GM12878 (cell line): ENCODE measurements around the gene ASGR1. TPM values are rescaled to one million over a fixed set of nuclear protein-coding genes. Genes with fewer than 3 reads are reported as not detected.

ENCODE experiments used
- ATAC-seq: fragments of 200-7000 bp; cut with Tn5 transposase; 3 replicates; pipeline ENCODE4 v1.9.1; 2020; ENCODE audit warnings: mild to moderate bottlenecking, moderate library complexity
- BruUV-seq: library from RNA; stranded (reverse); fragments of 400-500 nt; replicated peaks from 2 replicates; lab custom pipeline; 2021; lab: Mats Ljungman, UMichigan
- CTCF ChIA-PET: fragments of 300-600 bp; sonication (Branson Sonifier 250); formaldehyde crosslinking; extraction: SDS; loops from one replicate; lab custom pipeline; 2021; ENCODE audit warnings: inconsistent platforms; lab: Yijun Ruan, JAX
- POLR2A ChIA-PET: fragments of 350-600 bp; formaldehyde crosslinking; extraction: SDS; loops from one replicate; lab custom pipeline; 2021; ENCODE audit warnings: inconsistent platforms; lab: Charles Lee
- RAD21 ChIA-PET: fragments of 300-600 bp; sonication (Branson Sonifier 250); formaldehyde crosslinking; loops from one replicate; lab custom pipeline; 2023; ENCODE audit warnings: antibody characterized with exemption; ENCODE audit not compliant: unreplicated experiment; lab: Charles Lee
- SMC1A ChIA-PET: fragments of 300-600 bp; sonication (Branson Sonifier 250); formaldehyde crosslinking; loops from one replicate; lab custom pipeline; 2023; ENCODE audit not compliant: unreplicated experiment, uncharacterized antibody; lab: Charles Lee
- DNase-seq: peaks from one replicate; pipeline ENCODE4 v3.0.0-alpha.2; 2011; ENCODE audit warnings: low read depth, low spot score
- FAIRE-seq: peaks from 3 replicates; lab custom pipeline; 2011; peaks lifted over from hg19 to GRCh38; lab: Jason Lieb, UNC
- H2AFZ ChIP-seq: 2 replicates; pipeline ENCODE4 v1.6.0; 2011; ENCODE audit warnings: low read depth, low read length, control low read depth; ENCODE audit not compliant: control insufficient read depth
- H3K27ac ChIP-seq: 2 replicates; pipeline ENCODE4 v1.5.1; 2011; ENCODE audit warnings: control low read depth; ENCODE audit not compliant: control insufficient read depth, insufficient read depth
- H3K27me3 ChIP-seq, 2 experiments: replicated peaks in 1 of 2; 2 replicates each; pipeline versions ENCODE4 v1.6.0 to v1.6.1; 2011; ENCODE audit warnings: low read length in 1 of 2; ENCODE audit not compliant: control insufficient read depth in 2 of 2, insufficient read depth in 2 of 2
- H3K36me3 ChIP-seq, 2 experiments: 2 replicates each; pipeline ENCODE4 v1.5.1; 2011; ENCODE audit warnings: low read length in 1 of 2; ENCODE audit not compliant: control insufficient read depth in 2 of 2, insufficient read depth in 2 of 2
- H3K4me1 ChIP-seq: 2 replicates; pipeline ENCODE4 v1.6.1; 2011; ENCODE audit warnings: mild to moderate bottlenecking, low read length, moderate library complexity, mixed read lengths; ENCODE audit not compliant: control insufficient read depth, insufficient read depth
- H3K4me2 ChIP-seq: 2 replicates; pipeline ENCODE4 v1.6.0; 2011; ENCODE audit warnings: control low read depth; ENCODE audit not compliant: control insufficient read depth, insufficient read depth
- H3K4me3 ChIP-seq: fragments of 200-600 bp; sonication (generic); 2 replicates; pipeline ENCODE4 v1.5.1; 2016
- H3K79me2 ChIP-seq: 2 replicates; pipeline ENCODE4 v1.6.0; 2011; ENCODE audit warnings: low read length; ENCODE audit not compliant: control insufficient read depth, insufficient read depth
- H3K9ac ChIP-seq: 2 replicates; pipeline ENCODE4 v1.8.0; 2011; ENCODE audit warnings: low read length, control low read depth, mixed read lengths; ENCODE audit not compliant: control insufficient read depth, insufficient read depth
- H3K9me3 ChIP-seq: replicated peaks from 3 replicates; pipeline ENCODE4 v1.5.1; 2011; ENCODE audit warnings: mild to moderate bottlenecking, low read length; ENCODE audit not compliant: control insufficient read depth, insufficient read depth
- H4K20me1 ChIP-seq: 2 replicates; pipeline ENCODE4 v1.6.0; 2011; ENCODE audit not compliant: control insufficient read depth, insufficient read depth
- ATF7 ChIP-seq: fragments of 450-650 bp; IDR thresholded peaks from 2 replicates; pipeline ENCODE4 v1.6.1; 2016; ENCODE audit warnings: low read depth, mild to moderate bottlenecking
- EP300 ChIP-seq, 2 experiments: fragments of 150-350 bp in 1 of 2; IDR thresholded peaks; 2 replicates each; pipeline ENCODE4 v1.6.1; 2011 to 2012; ENCODE audit warnings: low read depth in 2 of 2, low read length in 2 of 2, borderline replicate concordance in 1 of 2, improper control_type of control experiment in 1 of 2, inconsistent platforms in 1 of 2; ENCODE audit not compliant: control insufficient read depth in 1 of 2
- ETV6 ChIP-seq, 2 experiments: fragments of 450-650 bp in 1 of 2; IDR thresholded peaks in 1 of 2; conservative IDR thresholded peaks in 1 of 2; 2 replicates each; pipeline ENCODE4 v1.6.1; 2014; ENCODE audit warnings: antibody characterized with exemption in 1 of 2, borderline replicate concordance in 1 of 2, low read depth in 1 of 2, mild to moderate bottlenecking in 1 of 2, moderate library complexity in 1 of 2
- IKZF2 ChIP-seq, 2 experiments: fragments of 450-650 bp; IDR thresholded peaks; 2 replicates each; pipeline ENCODE4 v1.6.1; 2017; ENCODE audit warnings: mild to moderate bottlenecking in 2 of 2, moderate library complexity in 2 of 2
- JUNB ChIP-seq: IDR thresholded peaks from 2 replicates; pipeline ENCODE4 v1.6.1; 2016; ENCODE audit warnings: antibody characterized with exemption, mild to moderate bottlenecking
- MTA2 ChIP-seq: fragments of 450-650 bp; IDR thresholded peaks from 2 replicates; pipeline ENCODE4 v1.6.1; 2016; ENCODE audit warnings: low read depth, mild to moderate bottlenecking, moderate library complexity
- MXI1 ChIP-seq: fragments of 150-350 bp; IDR thresholded peaks from 2 replicates; pipeline ENCODE4 v1.6.1; 2011; ENCODE audit warnings: low read depth, mild to moderate bottlenecking, inconsistent platforms, low read length, improper control_type of control experiment
- RCOR1 ChIP-seq: conservative IDR thresholded peaks from 2 replicates; pipeline ENCODE4 v1.6.1; 2012; ENCODE audit warnings: low read depth, low read length, improper control_type of control experiment
- SMARCA5 ChIP-seq: fragments of 450-650 bp; IDR thresholded peaks from 2 replicates; pipeline ENCODE4 v1.6.1; 2017; ENCODE audit warnings: mild to moderate bottlenecking
- SRF ChIP-seq, 2 experiments: IDR thresholded peaks; 2 replicates each; pipeline ENCODE4 v1.6.1; 2011; ENCODE audit warnings: low read depth in 2 of 2, low read length in 2 of 2, mild to moderate bottlenecking in 1 of 2, moderate library complexity in 1 of 2
- WGBS: methylation state at CpG from one replicate; pipeline ENCODE4 v1.1.6; 2016; ENCODE audit warnings: low lambda C conversion rate; ENCODE audit not compliant: insufficient replicate concordance, insufficient coverage; ENCODE audit errors: missing lambda C conversion rate; 5-methylcytosine and 5-hydroxymethylcytosine counted together
- in situ Hi-C: fragments of 300-500 bp; cut with MboI; formaldehyde crosslinking; loops from 9 replicates; pipeline ENCODE4 v1.14.3; 2018; ENCODE audit warnings: mixed read lengths
- intact Hi-C: fragments of 100-400 bp; cut with micrococcal nuclease; formaldehyde crosslinking; loops from one replicate; pipeline ENCODE4 v1.14.2; 2022; ENCODE audit not compliant: unreplicated experiment
- polyA plus RNA-seq, 11 experiments: library from polyadenylated mRNA; depleted of rRNA in 4 of 11; unstranded in 6 of 11; stranded (reverse) in 5 of 11; fragments of >200 nt; fragmentation: Nextera tagmentation in 4 of 11; fragmentation: Illumina TruSeq in 1 of 11; extraction: Ambion mirVana in 4 of 11; extraction: Trizol in 1 of 11; gene quantifications; 1 replicate in 1 of 11; 2 replicates in 10 of 11; pipeline versions ENCODE4 v1.2.1 to v1.2.3, GENCODE V29; 2011 to 2016; ENCODE audit warnings: inconsistent platforms in 2 of 11, missing spikeins in 2 of 11, low read depth in 1 of 11
- total RNA-seq, 4 experiments: library from RNA; depleted of rRNA in 3 of 4; stranded (reverse); fragments of >200 nt in 3 of 4; fragmentation: Illumina TruSeq in 1 of 4; extraction: Trizol in 1 of 4; gene quantifications; 2 replicates each; pipeline versions ENCODE4 v1.2.1 to v1.2.3, GENCODE V29; 2013 to 2021
- TF ChIP-seq, protein P1 (sequence below): IDR thresholded peaks from 2 replicates; pipeline ENCODE4 v1.6.1; 2012; ENCODE audit warnings: improper control_type of control experiment, low read depth, low read length; ENCODE audit not compliant: insufficient replicate concordance
- TF ChIP-seq, protein P2 (sequence below): fragments of 450-650 bp; conservative IDR thresholded peaks from 2 replicates; pipeline ENCODE4 v1.6.1; 2017; ENCODE audit warnings: mild to moderate bottlenecking, moderate library complexity
- TF ChIP-seq, protein P3 (sequence below): IDR thresholded peaks from 2 replicates; pipeline ENCODE4 v1.6.1; 2012; ENCODE audit warnings: low read depth, low read length, improper control_type of control experiment

ASGR1 gene
- total and polyA plus RNA-seq, 10 of the 15 experiments (the other 5 are each of a cell fraction or from before 2014, with no cell fraction given) = 0.06 to 0.34 (median 0.14) TPM; not detected in 6

GRCh38 chr17:7132511-7133094, 46.6 kb downstream of the ASGR1 start:
- Histone ChIP-seq H3K9ac (peak overlapping the region; percentile 78), H3K4me1 (peaks cover 27% of the 10 kb centered on the region), H3K27ac (peak overlapping the region; percentile 99), H3K4me3 (no peak overlapping the region), H3K36me3 (no peaks in the 10 kb centered on the region), H4K20me1 (no peaks in the 10 kb centered on the region), H3K27me3 (no peaks in the 10 kb centered on the region), H3K4me2 (peak overlapping the region; percentile 81), H3K9me3 (no peaks in the 10 kb centered on the region), H3K79me2 (no peaks in the 10 kb centered on the region), H2AFZ (peak overlapping the region; percentile 71)
- in situ Hi-C loops (no loop called here), intact Hi-C loops (loop anchor here (2.0 kb wide), 1 partner anchor 38 kb away; no protein-coding TSS in a partner anchor)
- FAIRE-seq = peak; percentile 85
- BruUV-seq = TSS peak; percentile 91
- under 1% methylated on average over 7 of the region's 7 CpGs for WGBS
- DNase-seq = peak; percentile 84
- peak; percentile 92 for ATAC-seq
- POLR2A ChIA-PET = interaction anchor here (0.6 to 4.3 kb wide), 24 partner anchors 10 to 491 kb away, joined by 3 to 35 read pairs (median 4); partner anchors contain the start of genes SLC16A11, SLC16A13 and SLC35G6
- RAD21 ChIA-PET = interaction anchor here (0.6 to 9.9 kb wide), 18 partner anchors 9 to 400 kb away, joined by 3 to 269 read pairs (median 4); partner anchors contain the start of genes ACADVL, ASGR2, BCL6B and DLG4
- CTCF ChIA-PET = interaction anchor here (0.7 to 12.7 kb wide), 19 partner anchors 11 to 120 kb away, joined by 3 to 590 read pairs (median 4); partner anchors contain the start of genes RNASEK, SLC16A11 and SLC16A13
- SMC1A ChIA-PET = interaction anchor here (0.6 to 11.2 kb wide), 16 partner anchors 9 to 554 kb away, joined by 3 to 356 read pairs (median 3); partner anchors contain the start of genes GPS2 and SLC16A11
- TF ChIP-seq, protein P1, sequence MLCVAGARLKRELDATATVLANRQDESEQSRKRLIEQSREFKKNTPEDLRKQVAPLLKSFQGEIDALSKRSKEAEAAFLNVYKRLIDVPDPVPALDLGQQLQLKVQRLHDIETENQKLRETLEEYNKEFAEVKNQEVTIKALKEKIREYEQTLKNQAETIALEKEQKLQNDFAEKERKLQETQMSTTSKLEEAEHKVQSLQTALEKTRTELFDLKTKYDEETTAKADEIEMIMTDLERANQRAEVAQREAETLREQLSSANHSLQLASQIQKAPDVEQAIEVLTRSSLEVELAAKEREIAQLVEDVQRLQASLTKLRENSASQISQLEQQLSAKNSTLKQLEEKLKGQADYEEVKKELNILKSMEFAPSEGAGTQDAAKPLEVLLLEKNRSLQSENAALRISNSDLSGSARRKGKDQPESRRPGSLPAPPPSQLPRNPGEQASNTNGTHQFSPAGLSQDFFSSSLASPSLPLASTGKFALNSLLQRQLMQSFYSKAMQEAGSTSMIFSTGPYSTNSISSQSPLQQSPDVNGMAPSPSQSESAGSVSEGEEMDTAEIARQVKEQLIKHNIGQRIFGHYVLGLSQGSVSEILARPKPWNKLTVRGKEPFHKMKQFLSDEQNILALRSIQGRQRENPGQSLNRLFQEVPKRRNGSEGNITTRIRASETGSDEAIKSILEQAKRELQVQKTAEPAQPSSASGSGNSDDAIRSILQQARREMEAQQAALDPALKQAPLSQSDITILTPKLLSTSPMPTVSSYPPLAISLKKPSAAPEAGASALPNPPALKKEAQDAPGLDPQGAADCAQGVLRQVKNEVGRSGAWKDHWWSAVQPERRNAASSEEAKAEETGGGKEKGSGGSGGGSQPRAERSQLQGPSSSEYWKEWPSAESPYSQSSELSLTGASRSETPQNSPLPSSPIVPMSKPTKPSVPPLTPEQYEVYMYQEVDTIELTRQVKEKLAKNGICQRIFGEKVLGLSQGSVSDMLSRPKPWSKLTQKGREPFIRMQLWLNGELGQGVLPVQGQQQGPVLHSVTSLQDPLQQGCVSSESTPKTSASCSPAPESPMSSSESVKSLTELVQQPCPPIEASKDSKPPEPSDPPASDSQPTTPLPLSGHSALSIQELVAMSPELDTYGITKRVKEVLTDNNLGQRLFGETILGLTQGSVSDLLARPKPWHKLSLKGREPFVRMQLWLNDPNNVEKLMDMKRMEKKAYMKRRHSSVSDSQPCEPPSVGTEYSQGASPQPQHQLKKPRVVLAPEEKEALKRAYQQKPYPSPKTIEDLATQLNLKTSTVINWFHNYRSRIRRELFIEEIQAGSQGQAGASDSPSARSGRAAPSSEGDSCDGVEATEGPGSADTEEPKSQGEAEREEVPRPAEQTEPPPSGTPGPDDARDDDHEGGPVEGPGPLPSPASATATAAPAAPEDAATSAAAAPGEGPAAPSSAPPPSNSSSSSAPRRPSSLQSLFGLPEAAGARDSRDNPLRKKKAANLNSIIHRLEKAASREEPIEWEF = peak; percentile 38
- TF ChIP-seq, protein P2, sequence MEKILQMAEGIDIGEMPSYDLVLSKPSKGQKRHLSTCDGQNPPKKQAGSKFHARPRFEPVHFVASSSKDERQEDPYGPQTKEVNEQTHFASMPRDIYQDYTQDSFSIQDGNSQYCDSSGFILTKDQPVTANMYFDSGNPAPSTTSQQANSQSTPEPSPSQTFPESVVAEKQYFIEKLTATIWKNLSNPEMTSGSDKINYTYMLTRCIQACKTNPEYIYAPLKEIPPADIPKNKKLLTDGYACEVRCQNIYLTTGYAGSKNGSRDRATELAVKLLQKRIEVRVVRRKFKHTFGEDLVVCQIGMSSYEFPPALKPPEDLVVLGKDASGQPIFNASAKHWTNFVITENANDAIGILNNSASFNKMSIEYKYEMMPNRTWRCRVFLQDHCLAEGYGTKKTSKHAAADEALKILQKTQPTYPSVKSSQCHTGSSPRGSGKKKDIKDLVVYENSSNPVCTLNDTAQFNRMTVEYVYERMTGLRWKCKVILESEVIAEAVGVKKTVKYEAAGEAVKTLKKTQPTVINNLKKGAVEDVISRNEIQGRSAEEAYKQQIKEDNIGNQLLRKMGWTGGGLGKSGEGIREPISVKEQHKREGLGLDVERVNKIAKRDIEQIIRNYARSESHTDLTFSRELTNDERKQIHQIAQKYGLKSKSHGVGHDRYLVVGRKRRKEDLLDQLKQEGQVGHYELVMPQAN = no peak
- TF ChIP-seq ATF7 (peak; percentile 58; the same call in 1 of the 2 replicates), IKZF2 (IDR thresholded peaks at IDR 0.05) (peak; percentile 14 to 34; a peak in 2 of 4 replicates), ETV6 (conservative IDR thresholded peaks at IDR 0.05 in 1 of 2, IDR thresholded peaks at IDR 0.05 in 1 of 2; ENCODE audit: borderline replicate concordance in 1 of 2, low read depth in 1 of 2) (peak in 1 of 2 experiments; percentile 58; a peak in 1 of 4 replicates), SRF (IDR thresholded peaks at IDR 0.05; ENCODE audit: low read depth in 2 of 2, low read length in 2 of 2) (0 out of 4 replicates have a peak, but pooled peaks of 1 of the 2 experiments have one; percentile 46), SMARCA5 (peak; percentile 61), JUNB (peak; percentile 41), RCOR1 (0 out of 2 replicates have a peak, but pooled peaks have one; percentile 60), EP300 (IDR thresholded peaks at IDR 0.05; ENCODE audit: borderline replicate concordance in 1 of 2, control insufficient read depth in 1 of 2, low read depth in 2 of 2, low read length in 2 of 2) (peak; percentile 79 to 95), MXI1 (peak; percentile 78), MTA2 (peak; percentile 42; the same call in 1 of the 2 replicates)
- TF ChIP-seq, protein P3, sequence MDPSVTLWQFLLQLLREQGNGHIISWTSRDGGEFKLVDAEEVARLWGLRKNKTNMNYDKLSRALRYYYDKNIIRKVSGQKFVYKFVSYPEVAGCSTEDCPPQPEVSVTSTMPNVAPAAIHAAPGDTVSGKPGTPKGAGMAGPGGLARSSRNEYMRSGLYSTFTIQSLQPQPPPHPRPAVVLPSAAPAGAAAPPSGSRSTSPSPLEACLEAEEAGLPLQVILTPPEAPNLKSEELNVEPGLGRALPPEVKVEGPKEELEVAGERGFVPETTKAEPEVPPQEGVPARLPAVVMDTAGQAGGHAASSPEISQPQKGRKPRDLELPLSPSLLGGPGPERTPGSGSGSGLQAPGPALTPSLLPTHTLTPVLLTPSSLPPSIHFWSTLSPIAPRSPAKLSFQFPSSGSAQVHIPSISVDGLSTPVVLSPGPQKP = peak; percentile 29; the same call in 1 of the 2 replicates
